CD4-positive, alpha-beta T cell treated with Interferon alpha-2 for 1 hour (primary cell): ENCODE data around the gene CYBC1.

Source experiments
- DNase-seq, 2 donors: peaks; one replicate each; pipeline ENCODE4 v3.0.0-alpha.2; 2020 to 2022

The CYBC1 gene

DNA sequence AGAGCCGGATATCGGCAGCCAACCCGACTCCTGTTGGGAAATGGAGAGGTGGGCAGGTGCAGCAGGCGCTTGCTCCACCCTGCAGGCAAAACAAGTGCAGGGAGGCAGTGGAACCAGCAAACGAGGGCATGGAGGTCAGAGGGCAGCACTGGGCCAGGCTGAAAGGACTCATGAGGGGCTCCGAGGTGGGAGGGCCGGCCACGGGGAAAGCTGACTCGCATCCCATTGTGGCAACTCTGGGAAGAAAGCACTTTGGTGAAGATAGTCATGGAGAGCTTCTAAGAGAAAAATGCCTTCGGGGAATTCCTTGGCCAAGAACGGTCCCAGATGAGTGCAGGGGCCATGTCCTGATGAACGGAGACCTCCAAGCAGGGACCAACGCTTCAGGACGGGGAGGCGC is 4.4 kb downstream of the CYBC1 start:
- no peak for DNase-seq

DNA sequence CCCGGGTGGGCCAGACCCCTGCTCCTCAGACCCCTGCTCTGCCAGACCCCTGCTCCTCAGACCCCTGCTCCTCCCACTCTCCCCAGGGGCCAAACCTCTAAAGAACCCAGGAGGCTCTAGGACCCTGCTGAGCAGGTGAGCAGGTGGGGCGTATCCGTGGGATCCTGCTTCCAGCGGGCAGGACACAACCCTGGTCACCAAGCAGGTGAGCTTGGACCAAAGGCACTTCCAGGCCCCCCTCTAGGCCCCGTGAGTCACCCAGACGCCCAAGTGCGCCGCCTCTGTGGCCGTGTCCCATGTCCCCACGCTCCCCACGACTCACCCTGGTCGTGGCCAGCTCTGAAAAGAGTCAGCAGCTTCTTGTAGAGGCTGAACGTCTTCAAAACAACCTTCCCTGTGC is 5.0 kb downstream of the CYBC1 start:
- DNase-seq: no peak

DNA sequence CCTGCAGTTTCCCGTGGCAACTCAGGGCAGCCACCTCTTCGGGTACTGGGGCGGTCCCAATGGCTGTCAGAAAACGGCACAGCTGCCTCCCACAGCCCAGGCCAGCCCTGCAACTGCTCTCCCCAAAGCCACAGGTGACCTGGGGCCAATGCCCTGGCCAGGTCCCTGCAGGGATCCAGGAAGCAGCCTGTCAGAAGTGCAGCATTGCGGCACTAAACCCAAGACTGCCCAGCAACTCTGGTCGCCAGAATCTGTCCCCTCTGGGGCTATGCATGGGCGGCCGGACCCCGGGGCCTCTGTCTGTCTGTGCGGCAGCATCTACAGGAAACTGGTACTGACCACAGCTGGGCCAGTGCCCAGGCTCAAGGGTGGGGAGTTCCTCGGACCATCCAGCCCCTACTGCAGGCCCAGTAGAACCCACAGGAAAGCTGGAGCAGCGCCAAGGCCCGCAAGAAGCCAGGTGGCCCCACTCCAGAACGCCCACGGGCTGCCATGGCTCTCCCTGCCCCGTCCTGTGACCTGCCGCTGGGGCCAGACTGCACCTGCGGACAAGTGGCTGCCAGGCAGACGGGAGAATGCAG is 5.5 kb downstream of the CYBC1 start:
- no peak for DNase-seq

- DNase-seq: no peak
Observed at GRCh38 chr17:82444284-82444893, 6.2 kb downstream of the CYBC1 start.

DNA sequence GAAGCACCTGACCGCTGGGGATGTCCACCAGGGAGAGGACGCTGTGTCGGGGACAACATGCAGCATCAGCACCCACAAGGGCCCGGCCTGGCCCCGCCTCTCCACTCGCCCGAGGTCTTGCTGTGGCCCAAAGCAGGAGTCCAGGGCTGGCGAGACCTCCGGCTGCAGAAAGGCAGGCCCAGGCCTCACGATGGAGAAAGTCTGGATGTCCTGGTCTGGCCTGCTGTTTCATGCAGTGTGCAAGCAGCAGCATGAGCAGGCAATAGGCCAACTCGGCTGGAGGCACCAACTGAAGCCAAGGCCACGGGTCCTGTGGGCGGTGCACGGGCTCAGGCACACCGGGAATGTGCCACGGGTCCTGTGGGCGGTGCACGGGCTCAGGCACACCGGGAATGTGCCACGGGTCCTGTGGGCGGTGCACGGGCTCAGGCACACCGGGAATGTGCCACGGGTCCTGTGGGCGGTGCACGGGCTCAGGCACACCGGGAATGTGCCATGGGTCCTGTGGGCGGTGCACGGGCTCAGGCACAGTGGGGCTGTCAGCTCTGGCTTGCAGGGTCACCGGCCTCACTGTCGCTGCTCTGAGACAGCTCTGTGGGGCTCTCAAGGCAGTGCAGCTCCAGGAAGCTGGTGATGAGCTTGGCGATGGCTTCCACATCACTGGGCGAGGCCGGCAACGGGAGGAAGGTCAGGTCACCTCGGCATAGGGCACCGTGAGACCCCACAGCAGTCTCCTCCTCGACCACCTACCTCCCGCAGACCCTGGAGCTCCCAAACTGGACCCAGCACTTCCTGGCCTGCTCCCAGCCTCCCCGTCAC is 6.9 kb downstream of the CYBC1 start:
- DNase-seq: no peak

- DNase-seq: no peak
Observed at GRCh38 chr17:82442643-82443464, 7.7 kb downstream of the CYBC1 start.

DNA sequence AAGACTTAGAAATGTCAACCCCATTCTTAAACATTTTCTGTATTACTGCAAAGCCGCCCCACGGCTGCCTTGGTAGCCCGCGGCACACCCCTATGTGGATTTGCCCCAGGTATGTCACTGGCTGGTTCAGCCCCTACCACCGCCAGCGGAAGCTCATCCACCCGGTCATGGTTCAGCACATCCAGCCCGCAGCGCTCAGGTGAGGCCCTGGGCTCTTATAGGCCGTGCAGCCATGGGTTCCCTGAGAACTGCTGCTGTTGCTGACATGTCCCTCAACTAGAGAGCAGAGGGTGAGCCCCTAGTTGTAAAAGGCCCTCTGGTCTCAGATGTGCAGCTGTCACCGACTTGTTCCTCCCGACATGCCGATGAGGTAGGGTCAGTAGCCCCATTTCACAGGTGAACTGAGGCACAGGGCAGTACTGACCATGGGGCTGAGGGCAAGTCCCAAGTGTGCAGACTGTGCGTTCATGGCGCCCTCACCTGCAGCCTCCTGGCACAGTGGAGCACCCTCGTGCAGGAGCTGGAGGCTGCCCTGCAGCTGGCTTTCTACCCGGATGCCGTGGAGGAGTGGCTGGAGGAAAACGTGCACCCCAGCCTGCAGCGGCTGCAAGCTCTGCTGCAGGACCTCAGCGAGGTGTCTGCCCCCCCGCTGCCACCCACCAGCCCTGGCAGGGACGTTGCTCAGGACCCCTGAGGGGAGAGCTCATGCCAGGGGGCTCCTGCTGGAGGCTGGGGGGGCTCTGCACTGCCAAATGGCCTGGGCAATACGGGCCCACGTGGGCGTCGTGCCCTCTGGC is 8.7 kb downstream of the CYBC1 start:
- DNase-seq: no peak

DNA sequence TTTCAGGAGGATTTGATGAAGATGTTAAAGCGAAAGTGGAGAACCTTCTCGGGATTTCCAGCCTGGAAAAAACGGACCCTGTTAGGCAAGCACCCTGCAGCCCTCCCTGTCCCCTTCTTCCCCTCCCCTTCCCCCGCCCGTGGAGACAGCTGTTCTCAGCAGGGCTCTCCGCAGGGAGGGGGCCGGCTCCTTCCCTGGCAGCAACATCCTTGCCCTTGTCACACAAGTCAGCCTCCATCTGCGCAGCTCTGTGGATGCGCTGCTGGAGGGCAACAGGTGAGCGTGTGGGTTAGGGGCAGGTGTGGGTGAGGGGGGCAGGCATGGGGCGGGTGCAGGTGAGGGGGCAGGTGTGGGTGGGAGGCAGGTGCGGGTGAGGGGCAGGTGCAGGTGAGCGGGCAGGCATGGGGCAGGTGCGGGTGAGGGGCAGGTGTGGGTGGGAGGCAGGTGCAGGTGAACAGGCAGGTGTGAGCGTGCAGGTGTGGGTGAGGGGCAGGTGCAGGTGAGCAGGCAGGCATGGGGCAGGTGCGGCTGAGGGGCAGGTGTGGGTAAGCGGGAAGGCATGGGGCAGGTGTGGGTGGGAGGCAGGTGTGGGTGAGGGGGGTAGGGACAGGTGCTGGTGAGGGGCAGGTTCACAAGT is 9.4 kb downstream of the CYBC1 start:
- no peak for DNase-seq

GRCh38 chr17:82440469-82440981 is 10.0 kb downstream of the CYBC1 start:
- DNase-seq: peak in 1 of 2 donors; percentile 30

DNA sequence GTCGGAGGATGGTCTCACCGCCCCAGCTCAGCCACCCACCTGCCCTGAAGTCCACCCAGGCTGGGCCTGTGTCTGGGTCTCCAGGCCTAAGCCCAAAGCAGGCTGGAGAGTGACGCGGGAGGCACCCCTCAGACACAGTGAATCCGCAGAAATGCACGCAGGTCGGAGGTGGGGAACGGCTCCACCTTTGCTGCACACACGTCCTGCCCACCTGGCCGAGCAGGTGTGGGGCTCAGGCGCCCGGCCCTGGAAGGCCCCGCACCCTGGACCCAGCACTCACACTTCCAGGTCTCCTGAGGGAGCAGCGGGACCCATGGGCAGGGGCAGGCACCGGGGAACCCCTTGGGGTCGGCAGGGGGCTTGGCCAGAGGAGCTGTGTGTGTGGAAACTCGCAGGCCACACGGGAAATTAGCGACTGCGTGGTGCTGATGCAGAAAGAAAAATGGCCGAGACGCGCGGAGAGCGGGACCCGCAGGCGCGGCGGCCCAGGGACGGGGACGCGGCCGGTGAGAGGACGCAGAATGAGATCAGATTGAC is 10.7 kb downstream of the CYBC1 start:
- DNase-seq: no peak

DNA sequence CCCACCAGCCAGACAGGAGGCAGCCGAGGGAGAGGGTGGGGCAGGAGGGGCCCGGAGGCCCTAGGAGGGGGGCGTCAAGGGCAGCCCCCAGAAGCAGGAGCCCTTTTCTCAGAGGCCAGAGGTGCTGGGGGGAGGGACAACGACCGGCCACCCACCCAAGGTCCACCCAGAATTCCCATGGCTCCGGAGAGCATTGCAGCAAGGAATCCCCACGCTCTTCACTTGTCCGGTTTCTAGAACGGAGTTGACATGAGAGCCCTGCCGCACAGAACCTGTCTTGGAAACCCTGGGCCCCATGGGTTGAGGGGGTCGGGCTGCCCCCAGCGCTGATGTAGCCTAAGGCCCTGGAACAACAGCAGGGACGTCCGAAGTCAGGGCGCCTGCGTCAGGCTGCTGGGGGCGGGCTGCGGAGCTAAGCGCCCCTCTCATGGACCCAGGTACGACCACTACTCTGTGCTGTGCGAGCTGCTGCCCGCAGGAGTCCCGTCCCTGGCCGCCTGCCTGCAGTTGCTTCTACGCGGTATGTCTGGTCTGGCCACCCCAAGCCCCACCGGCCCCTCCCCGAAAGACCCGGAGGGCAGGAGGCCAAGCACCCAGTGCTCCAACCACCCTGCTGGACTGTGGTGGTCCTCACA is 11.2 kb downstream of the CYBC1 start:
- DNase-seq: no peak

- DNase-seq: no peak
Observed at GRCh38 chr17:82438401-82439193, 12.0 kb downstream of the CYBC1 start.

GRCh38 chr17:82437325-82437668 is 13.3 kb downstream of the CYBC1 start:
- no peak for DNase-seq

DNA sequence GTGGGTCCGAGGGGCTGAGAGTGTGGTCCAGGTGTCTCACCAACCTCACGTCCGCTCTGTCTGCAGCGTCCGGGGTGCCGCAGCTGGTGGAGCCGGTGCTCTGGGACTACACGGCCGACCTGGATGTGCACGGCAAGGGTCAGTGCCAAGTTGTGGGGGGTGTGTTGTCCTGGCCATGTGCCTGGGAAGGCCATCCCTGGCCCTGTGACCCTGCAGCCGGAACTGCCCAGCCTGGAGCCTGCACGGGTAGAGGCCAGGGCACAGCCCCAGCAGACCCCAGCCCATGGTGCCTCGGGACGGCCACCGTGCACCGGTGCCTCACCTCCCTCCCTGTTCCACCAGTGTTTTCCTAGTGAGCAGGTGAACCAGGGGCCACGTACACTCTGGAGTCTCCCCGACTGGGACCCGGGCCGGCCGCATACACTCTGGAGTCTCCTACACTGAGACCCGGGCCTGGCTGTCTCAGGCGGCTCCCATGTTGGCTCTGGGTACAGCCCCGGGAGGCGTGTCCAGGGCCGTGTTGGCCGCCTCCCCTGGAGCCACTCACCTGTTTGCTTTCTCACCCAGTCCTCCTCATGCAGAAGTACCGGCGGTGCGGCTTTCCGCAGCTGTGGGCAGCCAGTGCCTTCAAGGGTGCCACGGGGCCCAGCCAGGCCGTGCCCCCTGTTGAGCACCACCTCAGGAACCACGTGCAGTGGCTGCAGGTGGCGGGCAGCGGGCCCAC is 13.8 kb downstream of the CYBC1 start:
- DNase-seq: no peak

DNA sequence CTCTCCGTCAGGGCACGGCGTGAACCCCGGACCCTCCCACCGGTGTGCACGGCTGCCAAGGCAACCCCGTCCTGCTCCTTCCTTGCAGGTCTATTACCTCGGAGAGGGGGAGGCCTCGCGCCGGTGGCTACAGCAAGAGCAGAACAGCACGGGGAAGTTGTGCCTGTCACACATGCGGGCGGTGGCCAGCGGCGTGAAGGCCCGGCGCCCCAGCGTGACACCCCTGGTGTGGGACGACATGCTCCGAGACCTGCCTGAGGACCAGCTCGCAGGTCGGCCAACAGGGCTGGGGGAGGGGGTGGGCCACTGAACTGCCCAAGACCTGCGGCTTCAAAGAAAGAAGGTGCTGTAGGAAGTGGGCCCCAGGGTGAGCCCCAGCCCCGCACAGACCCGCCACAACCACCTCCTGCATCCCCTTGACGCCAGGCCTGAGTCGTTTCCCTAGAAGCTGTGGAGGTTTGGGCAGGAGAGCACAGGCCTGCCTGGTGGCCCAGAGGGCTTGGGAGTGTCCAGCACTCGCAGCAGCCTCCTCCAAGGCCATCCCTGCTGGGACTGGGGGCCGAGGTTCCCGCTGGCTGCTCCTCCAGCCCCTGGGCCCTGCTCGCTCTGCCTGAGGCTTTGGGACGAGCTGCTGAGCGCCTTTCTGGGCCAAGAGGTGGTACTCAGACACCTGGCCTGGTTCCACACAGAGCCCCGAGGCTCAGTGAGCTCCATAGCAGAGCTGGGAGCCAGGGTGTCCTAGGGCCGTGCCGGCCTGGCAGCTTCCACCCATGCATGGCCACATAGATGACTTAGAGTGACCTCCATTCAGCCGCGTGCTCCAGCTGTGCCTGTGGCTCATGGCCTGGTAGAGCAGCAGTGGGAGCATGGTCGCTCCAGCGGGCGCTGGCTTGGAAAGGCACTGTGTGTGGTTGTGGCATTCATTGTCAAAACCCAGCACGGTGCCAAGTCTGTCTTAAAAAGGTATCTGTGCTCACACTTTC is 14.7 kb downstream of the CYBC1 start:
- DNase-seq: no peak

DNA sequence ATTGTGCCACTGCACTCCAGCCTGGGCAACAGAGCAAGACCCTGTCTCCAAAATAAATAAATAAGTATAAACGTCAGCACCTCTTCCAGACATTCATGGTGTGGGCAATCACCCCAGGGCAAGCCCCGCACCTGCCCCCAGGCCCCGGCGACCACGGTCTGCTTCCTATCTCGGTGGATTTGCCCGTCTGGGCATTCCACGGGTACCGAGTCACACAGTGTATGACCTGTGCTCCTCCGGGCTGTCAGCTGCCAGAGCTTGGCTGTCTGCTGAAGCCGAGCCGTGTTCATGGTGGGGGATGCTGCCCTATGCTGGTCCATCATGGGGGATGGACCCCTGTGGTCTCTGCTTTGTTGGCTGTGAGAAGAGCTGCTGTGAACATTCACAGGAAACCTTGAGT is 15.4 kb downstream of the CYBC1 start:
- DNase-seq: no peak

GRCh38 chr17:82434216-82434565 is 16.4 kb downstream of the CYBC1 start:
- DNase-seq: peak; percentile 34 to 37

DNA sequence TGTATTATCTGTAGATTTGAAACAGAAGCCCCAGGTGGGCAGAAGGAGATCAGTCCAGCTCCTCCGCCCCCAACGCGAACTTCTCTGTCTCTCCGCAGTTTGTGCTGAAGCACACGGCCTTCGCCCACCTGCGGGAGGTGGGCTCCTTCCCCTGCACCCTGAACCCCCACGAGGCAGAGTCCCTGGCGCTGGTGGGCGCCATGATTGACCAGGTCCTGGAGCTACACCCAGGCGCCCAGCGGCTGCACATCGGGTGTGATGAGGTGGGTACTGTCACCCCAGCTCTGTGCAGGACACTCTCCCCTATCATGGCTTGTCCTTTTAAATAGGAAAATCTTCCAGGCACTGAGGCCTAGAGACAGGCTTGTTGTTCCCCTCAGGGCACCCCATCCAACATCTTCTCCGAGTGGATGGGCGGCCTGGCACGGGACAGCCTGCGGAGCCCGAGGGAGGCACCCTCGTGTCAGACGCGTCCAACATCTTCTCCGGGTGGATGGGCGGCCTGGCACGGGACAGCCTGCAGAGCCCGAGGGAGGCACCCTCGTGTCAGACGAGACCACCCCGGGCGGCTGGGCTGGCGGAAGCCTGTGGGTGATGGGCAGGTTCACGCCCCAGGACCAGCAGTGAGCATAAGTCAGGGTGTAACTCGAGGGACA is 16.9 kb downstream of the CYBC1 start:
- no peak for DNase-seq
